ENCODE results near the gene CLCN3.

Gene CLCN3

DNA sequence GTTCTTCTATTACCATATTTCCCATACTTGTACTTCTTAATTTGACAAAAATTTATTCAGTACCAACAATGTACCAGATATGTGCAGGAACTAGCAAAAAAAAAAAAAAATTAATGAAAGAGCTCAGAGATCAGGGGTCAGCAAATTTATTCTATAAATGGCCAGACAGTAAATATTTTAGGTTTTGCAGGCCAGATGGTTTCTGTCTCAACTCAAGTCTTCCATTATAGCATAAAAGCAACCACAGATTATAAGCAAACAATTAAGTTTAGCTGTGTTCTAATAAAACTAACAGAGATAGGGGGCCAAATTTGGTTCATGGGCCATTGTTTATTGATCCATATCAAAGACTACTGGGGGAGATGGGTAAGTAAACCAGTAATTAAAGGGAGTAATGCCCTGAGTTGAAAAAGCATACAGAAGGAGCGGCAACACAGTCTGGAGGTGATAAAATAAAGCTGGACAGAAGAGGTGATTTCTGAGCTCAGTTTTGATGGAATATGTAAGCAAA, 27.3 kb upstream of the CLCN3 start:
- TF ChIP-seq, protein P1, sequence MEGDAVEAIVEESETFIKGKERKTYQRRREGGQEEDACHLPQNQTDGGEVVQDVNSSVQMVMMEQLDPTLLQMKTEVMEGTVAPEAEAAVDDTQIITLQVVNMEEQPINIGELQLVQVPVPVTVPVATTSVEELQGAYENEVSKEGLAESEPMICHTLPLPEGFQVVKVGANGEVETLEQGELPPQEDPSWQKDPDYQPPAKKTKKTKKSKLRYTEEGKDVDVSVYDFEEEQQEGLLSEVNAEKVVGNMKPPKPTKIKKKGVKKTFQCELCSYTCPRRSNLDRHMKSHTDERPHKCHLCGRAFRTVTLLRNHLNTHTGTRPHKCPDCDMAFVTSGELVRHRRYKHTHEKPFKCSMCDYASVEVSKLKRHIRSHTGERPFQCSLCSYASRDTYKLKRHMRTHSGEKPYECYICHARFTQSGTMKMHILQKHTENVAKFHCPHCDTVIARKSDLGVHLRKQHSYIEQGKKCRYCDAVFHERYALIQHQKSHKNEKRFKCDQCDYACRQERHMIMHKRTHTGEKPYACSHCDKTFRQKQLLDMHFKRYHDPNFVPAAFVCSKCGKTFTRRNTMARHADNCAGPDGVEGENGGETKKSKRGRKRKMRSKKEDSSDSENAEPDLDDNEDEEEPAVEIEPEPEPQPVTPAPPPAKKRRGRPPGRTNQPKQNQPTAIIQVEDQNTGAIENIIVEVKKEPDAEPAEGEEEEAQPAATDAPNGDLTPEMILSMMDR (IDR thresholded peaks at IDR 0.05; ENCODE audit: borderline replicate concordance, insufficient read depth, low read depth, low read length): no peak
- no peak overlapping the region for H3K4me3 ChIP-seq (ENCODE audit: low read depth, low read length)

DNA sequence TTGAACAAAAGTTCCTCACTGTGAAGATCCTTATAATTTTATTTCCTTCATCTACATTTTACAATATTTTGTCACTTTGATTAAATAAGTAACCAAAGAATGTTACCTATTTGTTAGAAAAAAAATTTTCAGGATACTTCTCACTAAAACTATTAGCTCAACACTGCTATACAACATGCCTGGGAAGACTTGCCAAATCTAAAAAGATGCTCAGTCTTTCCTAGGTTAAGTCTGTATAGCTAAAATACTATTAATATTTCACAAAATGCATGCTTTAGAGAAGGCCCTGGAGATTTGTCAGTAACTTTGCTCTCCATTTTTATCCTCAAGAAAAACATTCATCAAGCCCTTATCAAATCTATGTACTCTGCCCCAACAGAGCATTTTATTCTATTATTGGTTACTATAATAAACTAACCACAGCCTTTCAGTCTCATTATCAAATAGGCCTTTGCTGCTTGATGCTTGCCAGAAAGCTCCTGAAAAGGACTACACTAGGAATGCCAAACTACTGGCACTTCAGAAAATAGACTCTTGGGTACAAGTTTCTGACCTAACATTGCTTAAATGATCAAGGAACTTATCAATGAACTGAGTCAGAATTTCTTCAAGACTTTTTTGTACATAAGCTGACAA, 25.7 kb upstream of the CLCN3 start:
- no peak overlapping the region for H3K4me3 ChIP-seq (ENCODE audit: low read depth, low read length)
- TF ChIP-seq, protein P1 (IDR thresholded peaks at IDR 0.05; ENCODE audit: borderline replicate concordance, insufficient read depth, low read depth, low read length): no peak

DNA sequence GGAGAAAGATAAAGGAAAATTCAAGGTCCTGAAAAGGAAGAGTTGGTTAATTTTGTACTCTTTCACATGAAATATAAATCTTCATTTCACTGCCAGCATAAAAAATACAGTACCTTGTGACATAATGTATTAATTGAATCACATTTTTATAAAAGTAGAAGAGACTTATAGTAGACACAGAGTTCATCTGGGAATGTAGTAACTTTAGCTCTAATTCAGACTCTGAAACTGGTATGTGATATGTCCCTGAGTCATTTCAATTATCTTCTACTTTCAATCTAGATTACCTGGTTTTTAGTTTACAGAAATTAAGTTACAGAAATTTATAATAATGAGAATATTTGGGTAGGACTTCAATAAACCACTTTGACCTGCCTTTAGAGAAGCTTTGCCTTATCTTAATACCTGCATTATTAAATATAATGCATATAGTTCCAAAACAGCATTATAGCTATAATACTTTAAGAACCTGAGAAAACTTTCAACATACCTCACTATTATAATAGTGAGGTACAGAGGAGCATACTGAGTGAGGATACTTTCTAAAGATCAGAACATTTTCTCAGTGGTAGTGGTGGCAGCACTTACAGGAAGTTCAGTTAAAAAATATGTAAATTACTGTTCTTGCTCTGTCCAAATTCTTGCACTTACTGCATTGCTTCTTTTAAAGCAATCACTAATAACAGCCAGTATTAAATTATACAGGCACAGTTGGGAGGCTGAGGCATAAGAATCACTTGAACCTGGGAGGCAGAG, 19.2 kb upstream of the CLCN3 start:
- H3K4me3 ChIP-seq (ENCODE audit: low read depth, low read length): no peak overlapping the region
- TF ChIP-seq, protein P1 (IDR thresholded peaks at IDR 0.05; ENCODE audit: borderline replicate concordance, insufficient read depth, low read depth, low read length): no peak

DNA sequence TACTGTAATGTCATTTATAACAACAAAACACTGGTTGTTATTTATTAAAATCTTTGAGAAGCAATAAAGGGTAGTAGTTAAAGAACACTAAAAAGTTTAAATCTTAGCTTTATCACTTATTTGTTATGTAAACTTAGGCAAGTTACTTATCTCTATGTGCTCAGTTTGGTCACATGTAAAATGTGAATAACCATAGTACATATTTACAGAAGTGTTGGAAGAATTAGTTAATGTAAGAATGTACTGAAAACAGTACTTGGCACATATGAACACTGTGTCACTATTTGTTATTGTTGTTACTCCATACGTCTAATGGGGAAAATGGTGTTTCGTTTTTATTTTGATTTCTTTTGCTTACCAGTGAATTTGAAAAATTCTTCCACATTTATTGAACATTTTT, 17.1 kb upstream of the CLCN3 start:
- TF ChIP-seq, protein P1 (IDR thresholded peaks at IDR 0.05; ENCODE audit: borderline replicate concordance, insufficient read depth, low read depth, low read length): no peak
- H3K4me3 ChIP-seq (ENCODE audit: low read depth, low read length): no peak overlapping the region

DNA sequence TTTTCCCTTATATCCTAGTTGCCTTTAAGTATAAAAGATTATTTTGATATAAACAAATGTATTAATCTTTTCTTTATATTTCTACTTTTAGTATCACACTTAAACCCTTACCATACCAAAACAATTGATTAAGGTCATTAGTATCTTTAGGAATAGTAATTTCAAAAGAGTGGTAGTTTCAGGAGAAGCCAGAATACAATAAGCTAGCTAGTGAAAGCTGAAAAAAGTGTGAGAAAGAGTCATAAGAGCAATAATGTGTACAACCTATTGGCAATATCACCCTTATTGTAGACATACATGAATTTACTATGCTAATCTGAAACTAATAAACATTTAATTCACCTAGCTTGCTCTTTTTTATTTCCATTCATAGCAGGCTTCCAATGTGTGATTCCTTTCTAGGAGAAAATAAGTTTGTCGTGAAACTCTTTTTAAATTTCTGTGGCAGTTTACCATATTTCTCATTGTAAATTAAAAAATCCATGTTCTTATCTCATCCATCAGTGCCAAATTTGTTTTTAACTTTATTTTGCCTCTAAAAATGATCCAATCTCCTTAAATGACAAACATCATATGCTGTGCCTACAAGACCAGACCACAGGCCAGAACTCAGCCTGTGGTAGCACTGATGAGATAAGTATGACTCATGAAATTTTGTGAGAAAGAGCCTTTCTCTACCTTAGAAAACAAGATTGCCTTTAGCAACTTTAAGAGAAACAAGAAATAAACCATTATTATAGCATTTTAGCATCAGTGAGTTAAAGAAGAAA, 16.1 kb upstream of the CLCN3 start:
- TF ChIP-seq, protein P1 (IDR thresholded peaks at IDR 0.05; ENCODE audit: borderline replicate concordance, insufficient read depth, low read depth, low read length): no peak
- H3K4me3 ChIP-seq (ENCODE audit: low read depth, low read length): no peak overlapping the region

DNA sequence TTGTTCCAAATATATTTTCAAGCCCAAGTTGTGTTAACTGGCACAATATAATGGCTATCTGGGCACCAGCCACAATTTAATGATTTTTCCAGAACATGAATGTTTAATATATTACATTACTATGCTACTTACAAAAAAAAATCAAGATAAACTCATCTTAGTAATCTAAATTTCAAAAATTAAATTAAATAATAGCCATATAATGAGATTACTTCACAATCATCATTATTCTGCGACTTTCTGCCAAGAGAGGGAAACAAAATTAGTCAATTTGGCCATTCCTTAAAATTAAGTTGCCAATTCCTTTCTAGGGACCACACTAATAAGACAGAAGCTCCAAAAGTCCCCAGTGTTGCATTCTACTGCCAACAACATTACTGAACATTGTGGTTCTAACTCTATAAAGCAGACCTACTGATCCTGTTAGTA, 15.5 kb upstream of the CLCN3 start:
- TF ChIP-seq, protein P1 (IDR thresholded peaks at IDR 0.05; ENCODE audit: borderline replicate concordance, insufficient read depth, low read depth, low read length): no peak
- H3K4me3 ChIP-seq (ENCODE audit: low read depth, low read length): no peak overlapping the region
